HG02852 (cell line): ENCODE results near the gene MYOZ2.

ENCODE experiments used
- ATAC-seq: cut with Tn5 transposase; IDR thresholded peaks from one replicate; pipeline ENCODE4 v1.9.1; 2021; ENCODE audit warnings: mild to moderate bottlenecking, moderate library complexity; ENCODE audit not compliant: unreplicated experiment

MYOZ2 gene

GRCh38 chr4:119135721-119136121 lies at the start of gene MYOZ2:
Gene MYOZ2, plus strand, starts transcription at chr4:119135832. Its CDS starts 694 bp downstream, at chr4:119136526.
- ATAC-seq, result no peak

- ATAC-seq, result no peak
These were observed 48.5 kb upstream of the MYOZ2 start for GRCh38 chr4:119087121-119087520.

GRCh38 chr4:119087656-119088055 lies 48.0 kb upstream of the MYOZ2 start:
- ATAC-seq, result no peak

- no peak for ATAC-seq
These were observed 42.4 kb upstream of the MYOZ2 start for GRCh38 chr4:119093042-119093827.

- ATAC-seq, result peak; percentile 60
These were observed 38.2 kb upstream of the MYOZ2 start for GRCh38 chr4:119097282-119097900.

GRCh38 chr4:119098306-119098705 lies 37.3 kb upstream of the MYOZ2 start:
- ATAC-seq, result no peak

- ATAC-seq, result no peak
These were observed 36.3 kb upstream of the MYOZ2 start for GRCh38 chr4:119099227-119099810.

- no peak for ATAC-seq
These were observed 35.0 kb upstream of the MYOZ2 start for GRCh38 chr4:119100655-119101054.

- no peak for ATAC-seq
These were observed 32.4 kb upstream of the MYOZ2 start for GRCh38 chr4:119103263-119103662.

GRCh38 chr4:119104644-119105273 lies 30.9 kb upstream of the MYOZ2 start:
- ATAC-seq, result no peak

GRCh38 chr4:119105605-119106004 lies 30.0 kb upstream of the MYOZ2 start:
- no peak for ATAC-seq

GRCh38 chr4:119106036-119107000 lies 29.3 kb upstream of the MYOZ2 start:
- no peak for ATAC-seq

GRCh38 chr4:119110121-119110520 lies 25.5 kb upstream of the MYOZ2 start:
- no peak for ATAC-seq

- ATAC-seq, result no peak
These were observed 24.3 kb upstream of the MYOZ2 start for GRCh38 chr4:119111296-119111695.

GRCh38 chr4:119113033-119113655 lies 22.5 kb upstream of the MYOZ2 start:
- ATAC-seq, result no peak

- ATAC-seq, result no peak
These were observed 19.6 kb upstream of the MYOZ2 start for GRCh38 chr4:119116021-119116420.

GRCh38 chr4:119116925-119117900 lies 18.4 kb upstream of the MYOZ2 start:
- ATAC-seq, result no peak

GRCh38 chr4:119118397-119118796 lies 17.2 kb upstream of the MYOZ2 start:
- ATAC-seq, result no peak

GRCh38 chr4:119124352-119124751 lies 11.3 kb upstream of the MYOZ2 start:
- no peak for ATAC-seq
